Skeletal muscle cell (primary cell): ENCODE measurements around the gene ACADVL.
"Not testable (repeated sequence)": the region's sequence is repeated elsewhere in the genome, so short reads cannot be mapped to it uniquely, and the experiment has no call there.

Source experiments
- DNase-seq: peaks from one replicate; pipeline ENCODE4 v3.0.0-alpha.2; 2010; ENCODE audit warnings: low read depth
- H3K4me3 ChIP-seq: 2 replicates; pipeline ENCODE4 v1.5.1; 2011; ENCODE audit warnings: low read depth, mild to moderate bottlenecking, control low read depth, low read length, moderate library complexity

ACADVL gene

GRCh38 chr17:7243838-7244237, 24.1 kb downstream of the ACADVL start:
- not testable (repeated sequence) for H3K4me3 ChIP-seq, DNase-seq

- DNase-seq, result no peak
- no peak overlapping the region for H3K4me3 ChIP-seq
Observed at GRCh38 chr17:7246779-7247178, 27.0 kb downstream of the ACADVL start.

- H3K4me3 ChIP-seq, result no peak overlapping the region
- no peak for DNase-seq
Observed at GRCh38 chr17:7248796-7249195, 29.1 kb downstream of the ACADVL start.

GRCh38 chr17:7249214-7249613, 29.5 kb downstream of the ACADVL start:
- H3K4me3 ChIP-seq, result no peak overlapping the region
- DNase-seq, result no peak

- DNase-seq, result no peak
- H3K4me3 ChIP-seq, result peak overlapping the region; percentile 87
Observed at GRCh38 chr17:7249830-7250229, 30.1 kb downstream of the ACADVL start.

GRCh38 chr17:7250695-7251627, 31.2 kb downstream of the ACADVL start:
- no peak for DNase-seq
- H3K4me3 ChIP-seq, result peak overlapping the region; percentile 87

GRCh38 chr17:7251661-7252175, 32.0 kb downstream of the ACADVL start, which contains the start of gene CTDNEP1:
TSS of gene CTDNEP1 (minus strand) at chr17:7251734. CDS start at chr17:7251296, 438 bp downstream.
- DNase-seq, result peak; percentile 98
- H3K4me3 ChIP-seq, result peak within 1 kb of the TSS; percentile 87

- peak; percentile 83 for DNase-seq
- H3K4me3 ChIP-seq, result peak within 1 kb of the TSS; percentile 87
Observed at GRCh38 chr17:7252176-7253043, 32.7 kb downstream of the ACADVL start, which contains the start of gene ELP5. TSS of gene ELP5 (plus strand) at chr17:7252215. CDS start at chr17:7252551, 336 bp downstream.

- H3K4me3 ChIP-seq, result peak overlapping the region; percentile 87
- DNase-seq, result no peak
Observed at GRCh38 chr17:7253082-7253481, 33.3 kb downstream of the ACADVL start.

GRCh38 chr17:7254511-7254910, 34.8 kb downstream of the ACADVL start:
- no peak overlapping the region for H3K4me3 ChIP-seq
- no peak for DNase-seq

GRCh38 chr17:7256766-7257456, 37.2 kb downstream of the ACADVL start:
- DNase-seq, result no peak
- H3K4me3 ChIP-seq, result no peak overlapping the region

GRCh38 chr17:7258731-7259554, 39.2 kb downstream of the ACADVL start:
- no peak overlapping the region for H3K4me3 ChIP-seq
- DNase-seq, result no peak

- DNase-seq, result no peak
- H3K4me3 ChIP-seq, result no peak overlapping the region
Observed at GRCh38 chr17:7259555-7259889, 39.8 kb downstream of the ACADVL start.

- no peak for DNase-seq
- H3K4me3 ChIP-seq, result no peak overlapping the region
Observed at GRCh38 chr17:7260151-7260550, 40.4 kb downstream of the ACADVL start.

GRCh38 chr17:7260651-7261378, 41.1 kb downstream of the ACADVL start:
- DNase-seq, result no peak
- peak overlapping the region; percentile 40 for H3K4me3 ChIP-seq

- no peak for DNase-seq
Observed at GRCh38 chr17:7261379-7262191, 41.8 kb downstream of the ACADVL start.

More at GRCh38 chr17:7261379-7262191, 41.8 kb downstream of the ACADVL start:
- H3K4me3 ChIP-seq, result peak overlapping the region; percentile 40
